GM18519 (cell line): Measurements from ENCODE around the gene STAC.

Source experiments
- ATAC-seq: cut with Tn5 transposase; IDR thresholded peaks from one replicate; pipeline ENCODE4 v1.9.1; 2021; ENCODE audit warnings: mild to moderate bottlenecking, moderate library complexity; ENCODE audit not compliant: unreplicated experiment, low FRiP score

STAC gene

GRCh38 chr3:36380221-36381031 is at the start of gene STAC:
TSS of gene STAC (plus strand) at chr3:36380504. CDS start at chr3:36380644, 140 bp downstream.
- ATAC-seq, result no peak

GRCh38 chr3:36332139-36332538 is 48.2 kb upstream of the STAC start:
- no peak for ATAC-seq

GRCh38 chr3:36362216-36362615 is 18.1 kb upstream of the STAC start:
- no peak for ATAC-seq

GRCh38 chr3:36362973-36363372 is 17.3 kb upstream of the STAC start:
- no peak for ATAC-seq

GRCh38 chr3:36364260-36364659 is 16.0 kb upstream of the STAC start:
- ATAC-seq, result no peak

GRCh38 chr3:36365829-36366228 is 14.5 kb upstream of the STAC start:
- ATAC-seq, result no peak

- no peak for ATAC-seq
These were observed 14.0 kb upstream of the STAC start for GRCh38 chr3:36366308-36366707.

- ATAC-seq, result no peak
These were observed 12.3 kb upstream of the STAC start for GRCh38 chr3:36367912-36368573.

GRCh38 chr3:36372534-36372935 is 7.8 kb upstream of the STAC start:
- no peak for ATAC-seq

GRCh38 chr3:36373084-36373483 is 7.2 kb upstream of the STAC start:
- no peak for ATAC-seq

- ATAC-seq, result no peak
These were observed 6.6 kb upstream of the STAC start for GRCh38 chr3:36373666-36374065.

GRCh38 chr3:36379872-36380220 is 458 bp upstream of the STAC start:
- ATAC-seq, result no peak

GRCh38 chr3:36381311-36381956 is 1.1 kb downstream of the STAC start:
- no peak for ATAC-seq

- no peak for ATAC-seq
These were observed 13.3 kb downstream of the STAC start for GRCh38 chr3:36393563-36393962.

GRCh38 chr3:36394176-36394575 is 13.9 kb downstream of the STAC start:
- ATAC-seq, result no peak

GRCh38 chr3:36397841-36398240 is 17.5 kb downstream of the STAC start:
- no peak for ATAC-seq

GRCh38 chr3:36399933-36400332 is 19.6 kb downstream of the STAC start:
- ATAC-seq, result no peak

- ATAC-seq, result no peak
These were observed 20.8 kb downstream of the STAC start for GRCh38 chr3:36401056-36401455.

- no peak for ATAC-seq
These were observed 23.4 kb downstream of the STAC start for GRCh38 chr3:36403661-36404060.

GRCh38 chr3:36405190-36405589 is 24.9 kb downstream of the STAC start:
- no peak for ATAC-seq

- no peak for ATAC-seq
These were observed 27.8 kb downstream of the STAC start for GRCh38 chr3:36408146-36408545.

GRCh38 chr3:36409862-36410261 is 29.6 kb downstream of the STAC start:
- no peak for ATAC-seq
